IMR-90 (cell line): Measurements from ENCODE around the gene LCN2. TPM values are rescaled to one million over a fixed set of nuclear protein-coding genes. Genes with fewer than 3 reads are reported as not detected.

ENCODE experiments used
- ATAC-seq: fragments of 200-7000 bp; cut with Tn5 transposase; 2 replicates; pipeline ENCODE4 v1.9.1; 2020; ENCODE audit warnings: low read depth, mild to moderate bottlenecking, moderate library complexity
- BruUV-seq: library from RNA; stranded (reverse); fragments of 400-500 nt; replicated peaks from 2 replicates; lab custom pipeline; 2021; lab: Mats Ljungman, UMichigan
- CTCF ChIA-PET: fragments of 300-600 bp; formaldehyde crosslinking; extraction: SDS; loops from one replicate; lab custom pipeline; 2021; ENCODE audit warnings: antibody characterized with exemption; lab: Yijun Ruan, JAX
- POLR2A ChIA-PET: fragments of 300-600 bp; sonication (Branson Sonifier 250); formaldehyde crosslinking; loops from one replicate; lab custom pipeline; 2022; ENCODE audit warnings: antibody characterized with exemption; ENCODE audit not compliant: unreplicated experiment; lab: Charles Lee
- DNase-seq: peaks from one replicate; pipeline ENCODE4 v3.0.0; 2013
- H2AFZ ChIP-seq: replicated peaks from 2 replicates; pipeline ENCODE3; 2013; ENCODE audit warnings: low read length, mild to moderate bottlenecking; ENCODE audit not compliant: poor library complexity
- H2AK5ac ChIP-seq: 2 replicates; pipeline ENCODE4 v1.6.1; 2013; ENCODE audit warnings: low read depth, low read length, inconsistent platforms
- H2AK9ac ChIP-seq: replicated peaks from 2 replicates; pipeline ENCODE3; 2013; ENCODE audit warnings: mild to moderate bottlenecking, low read depth, low read length, moderate library complexity; ENCODE audit not compliant: poor library complexity
- H2BK120ac ChIP-seq: 2 replicates; pipeline ENCODE4 v1.6.1; 2013; ENCODE audit warnings: low read depth, low read length, inconsistent platforms
- H2BK15ac ChIP-seq: 3 replicates; pipeline ENCODE4 v1.6.1; 2013; ENCODE audit warnings: low read depth, low read length, inconsistent platforms
- H2BK20ac ChIP-seq: 2 replicates; pipeline ENCODE4 v1.6.1; 2013; ENCODE audit warnings: low read depth, mild to moderate bottlenecking, inconsistent platforms, low read length, moderate library complexity
- H2BK5ac ChIP-seq: 2 replicates; pipeline ENCODE4 v1.6.1; 2013; ENCODE audit warnings: mild to moderate bottlenecking, low read depth, low read length, inconsistent platforms; ENCODE audit not compliant: poor library complexity, severe bottlenecking
- H3K14ac ChIP-seq: replicated peaks from 2 replicates; pipeline ENCODE4 v1.6.1; 2013; ENCODE audit warnings: low read depth, low read length, inconsistent platforms
- H3K18ac ChIP-seq: 2 replicates; pipeline ENCODE4 v1.6.1; 2013; ENCODE audit warnings: low read depth, low read length, control low read depth
- H3K23ac ChIP-seq: 2 replicates; pipeline ENCODE4 v1.6.1; 2013; ENCODE audit warnings: low read depth, low read length, inconsistent platforms
- H3K27ac ChIP-seq: 2 replicates; pipeline ENCODE4 v1.5.1; 2013; ENCODE audit warnings: mild to moderate bottlenecking, control low read depth, low read length; ENCODE audit not compliant: insufficient read depth
- H3K27me3 ChIP-seq: 2 replicates; pipeline ENCODE4 v1.6.1; 2013; ENCODE audit warnings: low read length; ENCODE audit not compliant: control insufficient read depth, insufficient read depth
- H3K36me3 ChIP-seq: 2 replicates; pipeline ENCODE4 v1.6.1; 2013; ENCODE audit warnings: low read length, mixed read lengths; ENCODE audit not compliant: control insufficient read depth, insufficient read depth
- H3K4ac ChIP-seq: 2 replicates; pipeline ENCODE4 v1.6.1; 2013; ENCODE audit warnings: low read depth, low read length, inconsistent platforms
- H3K4me1 ChIP-seq: 2 replicates; pipeline ENCODE4 v1.6.1; 2013; ENCODE audit warnings: low read length, mixed read lengths; ENCODE audit not compliant: control insufficient read depth, insufficient read depth
- H3K4me2 ChIP-seq: 2 replicates; pipeline ENCODE4 v1.6.1; 2013; ENCODE audit warnings: low read depth, mild to moderate bottlenecking, control low read depth, low read length, moderate library complexity
- H3K4me3 ChIP-seq: 2 replicates; pipeline ENCODE4 v1.5.1; 2013; ENCODE audit warnings: low read depth, mild to moderate bottlenecking, control low read depth, low read length, moderate library complexity; ENCODE audit not compliant: insufficient read depth
- H3K56ac ChIP-seq: 2 replicates; pipeline ENCODE4 v1.6.1; 2013; ENCODE audit warnings: low read length, inconsistent platforms; ENCODE audit not compliant: insufficient read depth; ENCODE audit errors: extremely low read depth
- H3K79me1 ChIP-seq, 2 experiments: 2 replicates each; pipeline ENCODE4 v1.6.1; 2013; ENCODE audit warnings: low read length in 2 of 2, inconsistent platforms in 1 of 2, low read depth in 1 of 2
- H3K9ac ChIP-seq: 2 replicates; pipeline ENCODE4 v1.6.1; 2013; ENCODE audit warnings: low read depth, low read length, control low read depth
- H3K9me1 ChIP-seq: 2 replicates; pipeline ENCODE4 v1.6.1; 2013; ENCODE audit warnings: low read length, inconsistent platforms; ENCODE audit not compliant: insufficient read depth
- H3K9me3 ChIP-seq: 2 replicates; pipeline ENCODE4 v1.6.1; 2013; ENCODE audit warnings: low read length; ENCODE audit not compliant: control insufficient read depth, insufficient read depth
- H4K20me1 ChIP-seq: 2 replicates; pipeline ENCODE4 v1.6.1; 2013; ENCODE audit warnings: low read length, inconsistent platforms; ENCODE audit not compliant: insufficient read depth
- H4K5ac ChIP-seq: 2 replicates; pipeline ENCODE4 v1.6.1; 2013; ENCODE audit warnings: mild to moderate bottlenecking, low read depth, low read length, control low read depth
- H4K8ac ChIP-seq, 2 experiments: 2 replicates each; pipeline ENCODE4 v1.6.1; 2013; ENCODE audit warnings: low read depth in 2 of 2, low read length in 2 of 2, control low read depth in 1 of 2, inconsistent platforms in 1 of 2
- H4K91ac ChIP-seq: 2 replicates; pipeline ENCODE4 v1.6.1; 2013; ENCODE audit warnings: low read depth, low read length, inconsistent platforms; ENCODE audit not compliant: insufficient read depth
- BHLHE40 ChIP-seq: fragments of 150-350 bp; IDR thresholded peaks from 2 replicates; pipeline ENCODE4 v1.6.1; 2016; ENCODE audit warnings: mild to moderate bottlenecking, low read depth, low read length
- MXI1 ChIP-seq: IDR thresholded peaks from 2 replicates; pipeline ENCODE4 v1.6.1; 2012; ENCODE audit warnings: low read depth, mild to moderate bottlenecking, low read length, moderate library complexity, borderline replicate concordance
- RCOR1 ChIP-seq: IDR thresholded peaks from 2 replicates; pipeline ENCODE4 v1.6.1; 2012; ENCODE audit warnings: mild to moderate bottlenecking, low read length, improper control_type of control experiment; ENCODE audit not compliant: insufficient replicate concordance
- WGBS, 2 experiments: methylation state at CpG; one replicate each; pipeline versions ENCODE4 v1.1.5 to v1.1.7; 2013; ENCODE audit warnings: missing lambda C conversion rate in 2 of 2; ENCODE audit not compliant: insufficient read length in 1 of 2; ENCODE audit errors: extremely low coverage in 2 of 2; 5-methylcytosine and 5-hydroxymethylcytosine counted together
- dilution Hi-C: fragments of 300-500 bp; cut with HindIII; formaldehyde crosslinking; loops from one replicate; pipeline ENCODE4 v1.14.3; 2018; ENCODE audit warnings: low sequenced_read_pairs; ENCODE audit not compliant: unreplicated experiment
- in situ Hi-C: fragments of 300-500 bp; cut with MboI; formaldehyde crosslinking; loops from 3 replicates; pipeline ENCODE4 v1.14.3; 2019; ENCODE audit warnings: low sequenced_read_pairs, inconsistent platforms, mixed read lengths
- intact Hi-C: fragments of 100-400 bp; cut with micrococcal nuclease; formaldehyde crosslinking; loops from 2 replicates; pipeline ENCODE4 v1.10.0; 2022
- polyA plus RNA-seq, 3 experiments: library from polyadenylated mRNA; depleted of rRNA; stranded (reverse); fragments of >200 nt; gene quantifications; 2 replicates each; pipeline ENCODE4 v1.2.3, GENCODE V29; 2012; ENCODE audit warnings: low replicate concordance in 1 of 3
- total RNA-seq: library from RNA; depleted of rRNA; stranded (reverse); fragments of >200 nt; gene quantifications from 2 replicates; pipeline ENCODE4 v1.2.3, GENCODE V29; 2012

LCN2 gene
- total and polyA plus RNA-seq, 2 of the 4 experiments (the other 2 are of a cell fraction): not detected

GRCh38 chr9:128127568-128127989 is 21.7 kb upstream of the LCN2 start, which contains the start of gene PTGES2:
TSS of gene PTGES2 (minus strand) at chr9:128127729. CDS start at chr9:128127717, 12 bp downstream.
- CTCF ChIA-PET: interaction anchor here (1.9 kb wide), 1 partner anchor 10 kb away, joined by 6 read pairs; no protein-coding TSS in a partner anchor
- no TSS peak for BruUV-seq
- intact Hi-C loops: no loop called here

More at GRCh38 chr9:128127568-128127989, 21.7 kb upstream of the LCN2 start, which contains the start of gene PTGES2:
- dilution Hi-C loops (no loop called here), in situ Hi-C loops (no loop called here)
- Histone ChIP-seq H3K4ac (peak within 1 kb of the TSS; percentile 98), H2BK20ac (no peak within 1 kb of the TSS), H3K27me3 (peaks cover 4% of the 10 kb centered on the region), H3K56ac (peak within 1 kb of the TSS; percentile 82), H2AK5ac (peak within 1 kb of the TSS; percentile 84), H2AK9ac (peak within 1 kb of the TSS; percentile 97), H3K23ac (peak within 1 kb of the TSS; percentile 99), H4K8ac (peak within 1 kb of the TSS; percentile 56 to 98), H4K91ac (peak within 1 kb of the TSS; percentile 94), H3K4me2 (peak within 1 kb of the TSS; percentile 97), H3K79me1 (peaks cover 9 to 39% of the 10 kb centered on the region in 2 experiments; a peak in 3 of 4 replicates), H3K9me3 (no peaks in the 10 kb centered on the region), H3K4me3 (peak within 1 kb of the TSS; percentile 96), H4K5ac (peak within 1 kb of the TSS; percentile 69), H2AFZ (peak within 1 kb of the TSS; percentile 99), H3K27ac (peak within 1 kb of the TSS; percentile 95), H3K14ac (peak within 1 kb of the TSS; percentile 97), H2BK5ac (peak within 1 kb of the TSS; percentile 98), H2BK120ac (peak within 1 kb of the TSS; percentile 95), H3K9me1 (peaks cover 10% of the 10 kb centered on the region), H3K36me3 (peaks cover 7% of the 10 kb centered on the region), H2BK15ac (peak within 1 kb of the TSS; percentile 89; the same call in 1 of the 3 replicates), H4K20me1 (peaks cover 17% of the 10 kb centered on the region; the same call in 1 of the 2 replicates), H3K9ac (peak within 1 kb of the TSS; percentile 94), H3K4me1 (peaks cover 10% of the 10 kb centered on the region; the same call in 1 of the 2 replicates), H3K18ac (peak within 1 kb of the TSS; percentile 81)
- WGBS, 2 experiments: 0% methylated on average over 24 of the region's 56 CpGs; no CpG with 5 or more reads in 1 of the 2 experiments
- TF ChIP-seq MXI1 (peak; percentile 73), BHLHE40 (peak; percentile 84), RCOR1 (no peak)
- DNase-seq (peak; percentile 78), ATAC-seq (peak; percentile 75)
- POLR2A ChIA-PET: no interaction called here
